K562 (cell line): ENCODE results near the gene MMP23B. TPM values are rescaled to one million over a fixed set of nuclear protein-coding genes. Genes with fewer than 3 reads are reported as not detected.

Experiments
- ATAC-seq: fragments of 200-7000 bp; cut with Tn5 transposase; 3 replicates; pipeline ENCODE4 v1.9.1; 2020; ENCODE audit warnings: moderate library complexity
- BruUV-seq: library from RNA; stranded (reverse); fragments of 400-500 nt; replicated peaks from 2 replicates; lab custom pipeline; 2021; lab: Mats Ljungman, UMichigan
- CTCF ChIA-PET: fragments of 300-600 bp; formaldehyde crosslinking; extraction: SDS; loops from one replicate; lab custom pipeline; 2021; ENCODE audit warnings: low intra/inter-chr PET ratio; lab: Yijun Ruan, JAX
- POLR2A ChIA-PET: fragments of 300-600, 350-650 bp; sonication (Branson Sonifier 250); formaldehyde crosslinking; extraction: SDS; loops from one replicate; lab custom pipeline; 2021; ENCODE audit warnings: antibody characterized with exemption, inconsistent platforms; lab: Yijun Ruan, JAX
- DNase-seq, 4 experiments: peaks; one replicate each; pipeline versions ENCODE4 v3.0.0 to v3.0.0-alpha.2; 2011 to 2018; ENCODE audit warnings: low spot score in 3 of 4, mixed read lengths in 3 of 4; ENCODE audit errors: extremely low read depth in 1 of 4
- FAIRE-seq: peaks from 2 replicates; lab custom pipeline; 2011; peaks lifted over from hg19 to GRCh38; lab: Jason Lieb, UNC
- H2AFZ ChIP-seq: 2 replicates; pipeline ENCODE4 v1.6.0; 2011; ENCODE audit warnings: low read depth, low read length, control low read depth, inconsistent platforms
- H3K27ac ChIP-seq: fragments of 200-600 bp; 3 replicates; pipeline ENCODE4 v1.8.0; 2011; ENCODE audit warnings: low read depth, mild to moderate bottlenecking, control low read depth, inconsistent platforms, low read length, moderate library complexity, mixed read lengths; ENCODE audit errors: extremely low read depth
- H3K27me3 ChIP-seq, 2 experiments: fragments of 300-600 bp in 1 of 2; 2 replicates in 1 of 2; 3 replicates in 1 of 2; pipeline versions ENCODE4 v1.6.0 to v1.8.0; 2011; ENCODE audit warnings: inconsistent platforms in 2 of 2, low read length in 2 of 2, mild to moderate bottlenecking in 1 of 2, mixed read lengths in 1 of 2, moderate library complexity in 1 of 2; ENCODE audit not compliant: control insufficient read depth in 2 of 2, insufficient read depth in 2 of 2
- H3K36me3 ChIP-seq: fragments of 300-600 bp; 3 replicates; pipeline ENCODE4 v1.8.0; 2011; ENCODE audit warnings: mild to moderate bottlenecking, low read length, inconsistent platforms; ENCODE audit not compliant: control insufficient read depth, insufficient read depth
- H3K4me1 ChIP-seq, 2 experiments: fragments of 200-600 bp in 1 of 2; replicated peaks in 1 of 2; 2 replicates in 1 of 2; 3 replicates in 1 of 2; pipeline versions ENCODE4 v1.5.1 to v1.8.0; 2011; ENCODE audit warnings: inconsistent platforms in 2 of 2, low read length in 2 of 2, mild to moderate bottlenecking in 1 of 2, mixed read lengths in 1 of 2, moderate library complexity in 1 of 2; ENCODE audit not compliant: control insufficient read depth in 2 of 2, insufficient read depth in 2 of 2
- H3K4me2 ChIP-seq: 2 replicates; pipeline ENCODE4 v1.6.1; 2011; ENCODE audit warnings: low read length, control low read depth, inconsistent platforms, mixed read lengths; ENCODE audit not compliant: insufficient read depth
- H3K4me3 ChIP-seq: fragments of 200-600 bp; sonication (generic), shearing (Covaris generic); 2 replicates; pipeline ENCODE4 v1.5.1; 2016; ENCODE audit warnings: control low read depth, inconsistent platforms
- H3K79me2 ChIP-seq: fragments of 200-600 bp; 3 replicates; pipeline ENCODE4 v1.8.0; 2011; ENCODE audit warnings: low read length, inconsistent platforms; ENCODE audit not compliant: control insufficient read depth, insufficient read depth
- H3K9ac ChIP-seq, 2 experiments: 2 replicates each; pipeline versions ENCODE4 v1.6.0 to v1.6.1; 2011; ENCODE audit warnings: low read depth in 2 of 2, low read length in 2 of 2, control low read depth in 1 of 2, inconsistent platforms in 1 of 2, mild to moderate bottlenecking in 1 of 2, mixed read lengths in 1 of 2; ENCODE audit not compliant: insufficient read depth in 1 of 2
- H3K9me1 ChIP-seq: one replicate; pipeline ENCODE4 v1.6.0; 2011; ENCODE audit warnings: inconsistent platforms, mild to moderate bottlenecking, low read length, moderate library complexity; ENCODE audit not compliant: control insufficient read depth, insufficient read depth
- H3K9me3 ChIP-seq: replicated peaks from 2 replicates; pipeline ENCODE4 v1.5.1; 2011; ENCODE audit warnings: low read depth, low read length, inconsistent platforms; ENCODE audit not compliant: control insufficient read depth, insufficient read depth
- H4K20me1 ChIP-seq: replicated peaks from 2 replicates; pipeline ENCODE4 v1.6.1; 2011; ENCODE audit warnings: low read length, inconsistent platforms, mixed read lengths; ENCODE audit not compliant: control insufficient read depth, insufficient read depth
- BMI1 ChIP-seq: fragments of 150-350 bp; IDR thresholded peaks from 2 replicates; pipeline ENCODE4 v1.6.1; 2014; ENCODE audit warnings: low read length
- CXXC5 ChIP-seq: fragments of 250-450 bp; sonication (Bioruptor Pico); IDR thresholded peaks from 2 replicates; pipeline ENCODE4 v1.8.0; 2022; ENCODE audit warnings: inconsistent platforms, mild to moderate bottlenecking, moderate library complexity
- MYC ChIP-seq, 2 experiments: fragments of 250-450 bp in 1 of 2; sonication (Bioruptor Pico) in 1 of 2; IDR thresholded peaks; 2 replicates each; pipeline versions ENCODE4 v1.5.1 to v1.6.1; 2012 to 2021; ENCODE audit warnings: low read depth in 2 of 2, borderline replicate concordance in 1 of 2, improper control_type of control experiment in 1 of 2, low read length in 1 of 2, mild to moderate bottlenecking in 1 of 2, moderate library complexity in 1 of 2
- NR2C2 ChIP-seq, 2 experiments: fragments of 200-800 bp in 1 of 2; sonication (Bioruptor generic) in 1 of 2; sonication (generic) in 1 of 2; formaldehyde crosslinking in 1 of 2; IDR thresholded peaks; 2 replicates each; pipeline versions ENCODE4 v1.6.1 to v1.8.0; 2016 to 2022; ENCODE audit warnings: mild to moderate bottlenecking in 1 of 2, missing compliant biosample characterization in 1 of 2, missing genetic modification characterization in 1 of 2, missing genetic modification reagents in 1 of 2
- PHB ChIP-seq: fragments of 250-450 bp; sonication (Bioruptor Pico); IDR thresholded peaks from 2 replicates; pipeline ENCODE4 v1.5.0; 2021
- SPI1 ChIP-seq: IDR thresholded peaks from 2 replicates; pipeline ENCODE4 v1.6.1; 2011; ENCODE audit warnings: low read depth, low read length, control low read depth, borderline replicate concordance
- TBL1XR1 ChIP-seq, 2 experiments: IDR thresholded peaks; 2 replicates each; pipeline ENCODE4 v1.6.1; 2012; ENCODE audit warnings: improper control_type of control experiment in 2 of 2, low read length in 2 of 2, mild to moderate bottlenecking in 1 of 2
- UBTF ChIP-seq, 2 experiments: IDR thresholded peaks; 2 replicates each; pipeline ENCODE4 v1.6.1; 2012; ENCODE audit warnings: improper control_type of control experiment in 2 of 2, low read depth in 2 of 2, low read length in 2 of 2, borderline replicate concordance in 1 of 2
- WGBS: fragments of 100-300 bp; shearing (Covaris generic); methylation state at CpG from one replicate; pipeline ENCODE4 v1.1.6; 2016; ENCODE audit warnings: low coverage, mixed read lengths; ENCODE audit not compliant: insufficient coverage; ENCODE audit errors: missing lambda C conversion rate; 5-methylcytosine and 5-hydroxymethylcytosine counted together
- in situ Hi-C: fragments of 300-500 bp; cut with MboI; formaldehyde crosslinking; loops from 4 replicates; pipeline ENCODE4 v1.15.0; 2018; ENCODE audit warnings: inconsistent platforms, mixed read lengths
- intact Hi-C: fragments of 100-400 bp; cut with micrococcal nuclease; formaldehyde crosslinking; loops from 2 replicates; pipeline ENCODE4 v1.14.2; 2022
- polyA plus RNA-seq, 8 experiments: library from polyadenylated mRNA; depleted of rRNA in 4 of 8; stranded (reverse) in 5 of 8; unstranded in 3 of 8; fragments of >200 nt; fragmentation: Nextera tagmentation in 2 of 8; fragmentation: Illumina TruSeq in 1 of 8; extraction: Ambion mirVana in 2 of 8; extraction: Trizol in 1 of 8; gene quantifications; 2 replicates each; pipeline versions ENCODE4 v1.2.1 to v1.2.3, GENCODE V29; 2011 to 2014; ENCODE audit warnings: inconsistent platforms in 1 of 8, missing spikeins in 1 of 8
- total RNA-seq, 7 experiments: library from RNA; depleted of rRNA in 6 of 7; stranded (reverse); fragments of >200 nt in 6 of 7; fragmentation: Illumina TruSeq in 2 of 7; extraction: Trizol in 2 of 7; gene quantifications; 2 replicates each; pipeline versions ENCODE4 v1.2.1 to v1.2.3, GENCODE V29; 2011 to 2021; ENCODE audit warnings: low replicate concordance in 1 of 7
- TF ChIP-seq, protein P1 (sequence below): sonication (generic); formaldehyde crosslinking; IDR thresholded peaks from 2 replicates; pipeline ENCODE4 v1.8.1; 2023; ENCODE audit warnings: mild to moderate bottlenecking, missing genetic modification reagents
- TF ChIP-seq, protein P2 (sequence below): sonication (generic); formaldehyde crosslinking; IDR thresholded peaks from 2 replicates; pipeline ENCODE4 v1.8.1; 2023; ENCODE audit warnings: missing genetic modification reagents, mild to moderate bottlenecking, borderline replicate concordance

MMP23B gene
- total and polyA plus RNA-seq, 9 of the 15 experiments (the other 6 are each of a cell fraction or from before 2014, with no cell fraction given), result 0.28 to 1.2 (median 0.41) TPM; not detected in 5

- peak overlapping the region; percentile 64; the same call in 1 of the 2 replicates for H3K4me2 ChIP-seq
- H3K27ac ChIP-seq, result no peak overlapping the region
- no peaks in the 10 kb centered on the region for H3K9me3 ChIP-seq
- intact Hi-C loops (no loop called here), in situ Hi-C loops (no loop called here)
- POLR2A ChIA-PET, result interaction anchor here (0.9 to 5.9 kb wide), 2 partner anchors 14 to 16 kb away, joined by 3 to 61 read pairs; partner anchors contain the start of gene MIB2
- no peaks in the 10 kb centered on the region; the same call in 2 of the 3 replicates for H3K79me2 ChIP-seq
- ATAC-seq, result no peak
- no peaks in the 10 kb centered on the region for H3K36me3 ChIP-seq
- no peak overlapping the region; the same call in 1 of the 2 replicates for H3K4me3 ChIP-seq
- H3K9ac ChIP-seq, result peak overlapping the region in 1 of 2 experiments; percentile 70; a peak in 2 of 4 replicates
- H2AFZ ChIP-seq, result no peak overlapping the region
- peaks cover 20 to 92% of the 10 kb centered on the region in 2 experiments; a peak in 4 of 5 replicates for H3K4me1 ChIP-seq
- WGBS, result 74% methylated on average over 17 of the region's 22 CpGs
- no peak for FAIRE-seq
- DNase-seq, result no peak
- no peaks in the 10 kb centered on the region for H3K9me1 ChIP-seq
- CTCF ChIA-PET, result no interaction called here
- H4K20me1 ChIP-seq, result no peaks in the 10 kb centered on the region; the same call in 1 of the 2 replicates
- H3K27me3 ChIP-seq, result no peaks in the 10 kb centered on the region
- BruUV-seq, result no TSS peak
- TF ChIP-seq CXXC5 (no peak), UBTF (IDR thresholded peaks at IDR 0.05; ENCODE audit: borderline replicate concordance in 1 of 2, low read depth in 2 of 2, low read length in 2 of 2) (no peak), SPI1 (no peak), MYC (IDR thresholded peaks at IDR 0.05; ENCODE audit: low read depth, low read length) (no peak), MYC (CRISPR knock-in tag; IDR thresholded peaks at IDR 0.05; ENCODE audit: borderline replicate concordance, low read depth) (no peak), NR2C2 (CRISPR knock-in tag; IDR thresholded peaks at IDR 0.05) (0 out of 2 replicates have a peak, but pooled peaks have one; percentile 11), NR2C2 (tag; IDR thresholded peaks at IDR 0.05) (no peak), TBL1XR1 (IDR thresholded peaks at IDR 0.05; ENCODE audit: low read length in 2 of 2) (no peak), BMI1 (no peak), PHB (CRISPR knock-in tag) (no peak)
- TF ChIP-seq, protein P1, sequence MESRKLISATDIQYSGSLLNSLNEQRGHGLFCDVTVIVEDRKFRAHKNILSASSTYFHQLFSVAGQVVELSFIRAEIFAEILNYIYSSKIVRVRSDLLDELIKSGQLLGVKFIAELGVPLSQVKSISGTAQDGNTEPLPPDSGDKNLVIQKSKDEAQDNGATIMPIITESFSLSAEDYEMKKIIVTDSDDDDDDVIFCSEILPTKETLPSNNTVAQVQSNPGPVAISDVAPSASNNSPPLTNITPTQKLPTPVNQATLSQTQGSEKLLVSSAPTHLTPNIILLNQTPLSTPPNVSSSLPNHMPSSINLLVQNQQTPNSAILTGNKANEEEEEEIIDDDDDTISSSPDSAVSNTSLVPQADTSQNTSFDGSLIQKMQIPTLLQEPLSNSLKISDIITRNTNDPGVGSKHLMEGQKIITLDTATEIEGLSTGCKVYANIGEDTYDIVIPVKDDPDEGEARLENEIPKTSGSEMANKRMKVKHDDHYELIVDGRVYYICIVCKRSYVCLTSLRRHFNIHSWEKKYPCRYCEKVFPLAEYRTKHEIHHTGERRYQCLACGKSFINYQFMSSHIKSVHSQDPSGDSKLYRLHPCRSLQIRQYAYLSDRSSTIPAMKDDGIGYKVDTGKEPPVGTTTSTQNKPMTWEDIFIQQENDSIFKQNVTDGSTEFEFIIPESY (CRISPR knock-in tag), result peak; percentile 0; the same call in 1 of the 2 replicates
- TF ChIP-seq, protein P2, sequence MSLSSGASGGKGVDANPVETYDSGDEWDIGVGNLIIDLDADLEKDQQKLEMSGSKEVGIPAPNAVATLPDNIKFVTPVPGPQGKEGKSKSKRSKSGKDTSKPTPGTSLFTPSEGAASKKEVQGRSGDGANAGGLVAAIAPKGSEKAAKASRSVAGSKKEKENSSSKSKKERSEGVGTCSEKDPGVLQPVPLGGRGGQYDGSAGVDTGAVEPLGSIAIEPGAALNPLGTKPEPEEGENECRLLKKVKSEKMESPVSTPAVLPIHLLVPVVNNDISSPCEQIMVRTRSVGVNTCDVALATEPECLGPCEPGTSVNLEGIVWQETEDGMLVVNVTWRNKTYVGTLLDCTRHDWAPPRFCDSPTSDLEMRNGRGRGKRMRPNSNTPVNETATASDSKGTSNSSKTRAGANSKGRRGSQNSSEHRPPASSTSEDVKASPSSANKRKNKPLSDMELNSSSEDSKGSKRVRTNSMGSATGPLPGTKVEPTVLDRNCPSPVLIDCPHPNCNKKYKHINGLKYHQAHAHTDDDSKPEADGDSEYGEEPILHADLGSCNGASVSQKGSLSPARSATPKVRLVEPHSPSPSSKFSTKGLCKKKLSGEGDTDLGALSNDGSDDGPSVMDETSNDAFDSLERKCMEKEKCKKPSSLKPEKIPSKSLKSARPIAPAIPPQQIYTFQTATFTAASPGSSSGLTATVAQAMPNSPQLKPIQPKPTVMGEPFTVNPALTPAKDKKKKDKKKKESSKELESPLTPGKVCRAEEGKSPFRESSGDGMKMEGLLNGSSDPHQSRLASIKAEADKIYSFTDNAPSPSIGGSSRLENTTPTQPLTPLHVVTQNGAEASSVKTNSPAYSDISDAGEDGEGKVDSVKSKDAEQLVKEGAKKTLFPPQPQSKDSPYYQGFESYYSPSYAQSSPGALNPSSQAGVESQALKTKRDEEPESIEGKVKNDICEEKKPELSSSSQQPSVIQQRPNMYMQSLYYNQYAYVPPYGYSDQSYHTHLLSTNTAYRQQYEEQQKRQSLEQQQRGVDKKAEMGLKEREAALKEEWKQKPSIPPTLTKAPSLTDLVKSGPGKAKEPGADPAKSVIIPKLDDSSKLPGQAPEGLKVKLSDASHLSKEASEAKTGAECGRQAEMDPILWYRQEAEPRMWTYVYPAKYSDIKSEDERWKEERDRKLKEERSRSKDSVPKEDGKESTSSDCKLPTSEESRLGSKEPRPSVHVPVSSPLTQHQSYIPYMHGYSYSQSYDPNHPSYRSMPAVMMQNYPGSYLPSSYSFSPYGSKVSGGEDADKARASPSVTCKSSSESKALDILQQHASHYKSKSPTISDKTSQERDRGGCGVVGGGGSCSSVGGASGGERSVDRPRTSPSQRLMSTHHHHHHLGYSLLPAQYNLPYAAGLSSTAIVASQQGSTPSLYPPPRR (CRISPR knock-in tag), result no peak
Observed at GRCh38 chr1:1600861-1601563, 31.0 kb upstream of the MMP23B start.
